ENCODE measurements around the gene CDC14B.
"Not testable (repeated sequence)": the region's sequence is repeated elsewhere in the genome, so short reads cannot be mapped to it uniquely, and the experiment has no call there.

The CDC14B gene

GRCh38 chr9:96550659-96551058 is 69.0 kb downstream of the CDC14B start:
- DNase-seq (ENCODE audit: low read depth): no peak

- DNase-seq (ENCODE audit: low read depth): not testable (repeated sequence)
Measured at GRCh38 chr9:96543131-96543530, 76.5 kb downstream of the CDC14B start.

GRCh38 chr9:96540106-96540505 is 79.5 kb downstream of the CDC14B start:
- DNase-seq (ENCODE audit: low read depth): no peak

- DNase-seq (ENCODE audit: low read depth): no peak
Measured at GRCh38 chr9:96532173-96532572, 87.5 kb downstream of the CDC14B start.

- no peak for DNase-seq (ENCODE audit: low read depth)
Measured at GRCh38 chr9:96524764-96525163, 94.9 kb downstream of the CDC14B start.

GRCh38 chr9:96524045-96524444 is 95.6 kb downstream of the CDC14B start:
- no peak for DNase-seq (ENCODE audit: low read depth)

- no peak for DNase-seq (ENCODE audit: low read depth)
Measured at GRCh38 chr9:96523374-96523773, 96.3 kb downstream of the CDC14B start.

GRCh38 chr9:96522366-96522765 is 97.3 kb downstream of the CDC14B start:
- DNase-seq (ENCODE audit: low read depth): no peak

GRCh38 chr9:96519787-96520186 is 99.9 kb downstream of the CDC14B start:
- DNase-seq (ENCODE audit: low read depth): no peak

- DNase-seq (ENCODE audit: low read depth): no peak
Measured at GRCh38 chr9:96519095-96519494, 100.5 kb downstream of the CDC14B start.

GRCh38 chr9:96515621-96516470 is 103.8 kb downstream of the CDC14B start:
- no peak for DNase-seq (ENCODE audit: low read depth)

GRCh38 chr9:96514800-96515158 is 104.9 kb downstream of the CDC14B start:
- DNase-seq (ENCODE audit: low read depth): no peak

- no peak for DNase-seq (ENCODE audit: low read depth)
Measured at GRCh38 chr9:96514108-96514799, 105.4 kb downstream of the CDC14B start.

GRCh38 chr9:96513622-96514021 is 106.0 kb downstream of the CDC14B start:
- no peak for DNase-seq (ENCODE audit: low read depth)

- DNase-seq (ENCODE audit: low read depth): no peak
Measured at GRCh38 chr9:96512240-96512639, 107.4 kb downstream of the CDC14B start.

GRCh38 chr9:96510258-96510657 is 109.4 kb downstream of the CDC14B start:
- no peak for DNase-seq (ENCODE audit: low read depth)

- no peak for DNase-seq (ENCODE audit: low read depth)
Measured at GRCh38 chr9:96509848-96510247, 109.8 kb downstream of the CDC14B start.

- DNase-seq (ENCODE audit: low read depth): no peak
Measured at GRCh38 chr9:96509026-96509425, 110.6 kb downstream of the CDC14B start.

- no peak for DNase-seq (ENCODE audit: low read depth)
Measured at GRCh38 chr9:96508227-96508940, 111.3 kb downstream of the CDC14B start.

GRCh38 chr9:96505316-96505991 is 114.2 kb downstream of the CDC14B start:
- no peak for DNase-seq (ENCODE audit: low read depth)

GRCh38 chr9:96503918-96504317 is 115.7 kb downstream of the CDC14B start:
- no peak for DNase-seq (ENCODE audit: low read depth)

GRCh38 chr9:96503374-96503748 is 116.3 kb downstream of the CDC14B start:
- not testable (repeated sequence) for DNase-seq (ENCODE audit: low read depth)
